HG03108 (cell line): ENCODE data around the gene ZSCAN9.
A peak's percentile ranks its signal among the peaks of the same experiment; 100 is the strongest.

Experiments used
- ATAC-seq: cut with Tn5 transposase; IDR thresholded peaks from one replicate; pipeline ENCODE4 v1.9.1; 2021; ENCODE audit warnings: moderate library complexity; ENCODE audit not compliant: unreplicated experiment

ZSCAN9 gene

GRCh38 chr6:28266563-28266961 is 41.5 kb downstream of the ZSCAN9 start:
- no peak for ATAC-seq

- peak; percentile 91 for ATAC-seq
Measured at GRCh38 chr6:28266962-28267694, 42.1 kb downstream of the ZSCAN9 start, which contains the start of gene ZSCAN26. Gene ZSCAN26, plus strand, starts transcription at chr6:28267143. Its CDS starts 4,777 bp downstream, at chr6:28271920.

GRCh38 chr6:28267695-28268059 is 42.6 kb downstream of the ZSCAN9 start:
- no peak for ATAC-seq

- no peak for ATAC-seq
Measured at GRCh38 chr6:28269492-28269891, 44.4 kb downstream of the ZSCAN9 start.

GRCh38 chr6:28274888-28275287 is 49.8 kb downstream of the ZSCAN9 start:
- ATAC-seq, result no peak

GRCh38 chr6:28277746-28278145 is 52.7 kb downstream of the ZSCAN9 start:
- ATAC-seq, result no peak

GRCh38 chr6:28280595-28281287 is 55.7 kb downstream of the ZSCAN9 start:
- no peak for ATAC-seq

- ATAC-seq, result peak; percentile 72
Measured at GRCh38 chr6:28281288-28282064, 56.4 kb downstream of the ZSCAN9 start, which contains the start of gene PGBD1. Gene PGBD1, plus strand, starts transcription at chr6:28281572. Its CDS starts 2,242 bp downstream, at chr6:28283814.

- no peak for ATAC-seq
Measured at GRCh38 chr6:28282926-28283325, 57.9 kb downstream of the ZSCAN9 start.
